ENCODE measurements around the gene SOX13.

The SOX13 gene

DNA sequence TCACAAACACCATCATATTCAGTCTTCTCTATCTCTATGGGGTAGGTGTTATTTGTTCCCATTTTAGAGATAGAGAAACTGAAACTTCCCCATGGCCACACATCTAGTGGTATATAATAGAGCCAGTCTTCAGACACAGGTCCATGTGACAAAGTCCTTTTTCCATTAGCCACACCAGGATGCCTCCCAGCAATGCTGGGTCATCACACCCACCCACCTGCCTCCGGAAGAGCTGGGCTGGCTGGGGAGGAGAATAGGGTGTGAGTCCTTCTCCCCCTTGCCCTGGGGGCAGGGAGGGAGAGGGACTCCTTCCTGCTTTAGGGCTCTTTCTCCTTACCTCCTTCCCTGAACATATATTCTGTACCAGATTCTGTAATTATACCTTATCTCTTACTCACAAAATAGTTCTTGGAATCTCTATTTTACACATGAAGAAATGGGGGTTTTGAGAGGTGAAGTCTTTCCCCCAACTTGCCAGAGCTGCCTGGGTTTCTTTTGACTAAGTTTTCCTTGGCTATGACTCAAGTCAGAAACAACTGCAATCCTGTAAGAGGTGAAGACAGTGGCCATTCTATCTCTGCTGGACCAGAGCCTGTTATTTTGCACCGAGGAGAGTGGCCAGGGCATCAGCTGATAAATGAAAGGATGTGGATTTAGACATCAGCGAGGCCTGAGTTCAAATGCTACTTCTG, 30.0 kb downstream of the SOX13 start:
- no peaks in the 10 kb centered on the region for H3K36me3 Mint-ChIP-seq (ENCODE audit: low read depth)
- peaks cover 21% of the 10 kb centered on the region for H3K4me1 Mint-ChIP-seq (ENCODE audit: low read depth)
- no peak overlapping the region for H3K4me3 Mint-ChIP-seq
- peaks cover 11% of the 10 kb centered on the region for H3K27me3 Mint-ChIP-seq (ENCODE audit: low read depth)
- H3K9me3 Mint-ChIP-seq = no peaks in the 10 kb centered on the region
- H3K27ac Mint-ChIP-seq = peak overlapping the region; percentile 53

DNA sequence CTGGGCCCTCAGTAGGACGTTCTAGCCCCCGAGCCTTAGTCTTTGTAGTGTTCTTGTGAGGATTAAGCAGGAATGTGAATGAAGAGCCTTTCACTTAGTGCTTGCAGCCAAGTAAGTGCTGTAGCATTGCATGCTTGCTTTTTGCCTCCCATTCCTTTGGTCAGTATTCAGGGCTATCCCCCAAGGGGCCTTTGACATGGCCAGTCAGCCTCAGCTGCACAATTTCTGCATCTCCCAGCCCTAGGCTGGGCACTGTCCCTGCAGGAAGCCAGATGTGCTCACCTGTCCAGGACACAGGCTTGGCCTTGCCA, 30.5 kb downstream of the SOX13 start:
- no peaks in the 10 kb centered on the region for H3K9me3 Mint-ChIP-seq

DNA sequence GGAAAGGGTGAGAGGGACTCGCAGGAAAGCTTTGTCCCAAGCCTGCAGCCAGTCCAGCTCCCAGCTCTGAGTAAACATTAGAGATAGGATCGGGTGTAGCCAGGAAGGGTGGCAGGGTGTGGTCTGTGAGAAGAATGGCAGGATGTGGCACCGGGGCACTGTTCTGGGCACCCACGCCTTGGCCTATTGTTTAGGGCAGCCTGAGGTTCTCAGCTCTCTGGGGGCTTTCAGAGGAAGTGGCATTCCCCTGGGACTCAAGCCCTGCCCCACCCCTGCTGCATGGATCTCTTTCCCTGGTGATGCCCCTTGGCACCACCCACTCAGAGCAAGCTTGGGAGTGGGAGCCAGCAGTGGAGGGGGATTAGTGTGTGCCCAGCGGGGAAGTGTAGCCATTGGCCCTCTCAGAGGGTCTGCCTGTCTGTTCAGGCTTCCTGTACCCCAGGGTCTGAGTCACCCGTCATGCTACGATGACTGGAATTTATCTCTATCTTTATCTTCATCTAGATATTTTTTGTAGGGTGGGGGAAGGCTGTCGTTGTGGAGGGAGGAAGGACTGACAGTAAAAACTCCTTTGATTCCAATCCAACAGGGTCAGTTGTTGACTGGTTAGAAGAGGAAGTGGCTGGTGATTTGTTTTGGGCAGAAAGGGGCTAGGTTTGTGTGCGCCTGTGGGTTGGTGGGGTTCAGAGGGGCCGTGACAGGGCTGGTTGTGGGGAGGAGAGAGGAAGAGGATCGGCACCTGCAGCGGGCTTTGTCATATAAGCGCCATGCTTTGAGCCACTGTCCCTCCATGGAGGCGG, 31.6 kb downstream of the SOX13 start:
- H3K36me3 Mint-ChIP-seq (ENCODE audit: low read depth) = no peaks in the 10 kb centered on the region
- peaks cover 11% of the 10 kb centered on the region for H3K27me3 Mint-ChIP-seq (ENCODE audit: low read depth)
- peaks cover 21% of the 10 kb centered on the region for H3K4me1 Mint-ChIP-seq (ENCODE audit: low read depth)
- H3K27ac Mint-ChIP-seq = peak overlapping the region; percentile 59
- H3K9me3 Mint-ChIP-seq = no peaks in the 10 kb centered on the region
- peak overlapping the region; percentile 1 for H3K4me3 Mint-ChIP-seq

More for the DNA sequence above, 30.5 kb downstream of the SOX13 start:
- no peaks in the 10 kb centered on the region for H3K36me3 Mint-ChIP-seq (ENCODE audit: low read depth)
- no peak overlapping the region for H3K27ac Mint-ChIP-seq
- H3K27me3 Mint-ChIP-seq (ENCODE audit: low read depth) = peaks cover 11% of the 10 kb centered on the region
- no peak overlapping the region for H3K4me3 Mint-ChIP-seq
- peaks cover 21% of the 10 kb centered on the region for H3K4me1 Mint-ChIP-seq (ENCODE audit: low read depth)

DNA sequence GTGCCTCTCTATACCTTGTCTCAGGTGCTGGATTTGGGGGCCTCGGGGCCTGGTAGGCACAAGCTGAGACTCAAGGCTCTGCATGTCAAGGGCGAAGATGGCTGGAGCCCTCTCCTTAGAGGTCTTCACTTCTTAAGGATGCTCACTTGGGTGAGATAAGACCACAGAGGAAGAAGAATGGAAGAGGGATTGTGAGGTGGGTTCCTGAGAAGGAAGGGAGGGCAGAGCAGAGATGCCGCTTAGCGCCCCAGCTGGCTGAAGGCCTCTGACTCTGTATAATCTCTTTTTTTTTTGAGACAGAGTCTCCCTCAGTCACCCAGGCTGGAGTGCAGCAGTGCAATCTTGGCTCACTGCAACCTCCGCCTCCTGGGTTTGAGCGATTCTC, 32.2 kb downstream of the SOX13 start:
- H3K27ac Mint-ChIP-seq = peak overlapping the region; percentile 59
- H3K27me3 Mint-ChIP-seq (ENCODE audit: low read depth) = peaks cover 11% of the 10 kb centered on the region
- H3K4me3 Mint-ChIP-seq = no peak overlapping the region
- H3K4me1 Mint-ChIP-seq (ENCODE audit: low read depth) = peaks cover 21% of the 10 kb centered on the region
- no peaks in the 10 kb centered on the region for H3K36me3 Mint-ChIP-seq (ENCODE audit: low read depth)
- no peaks in the 10 kb centered on the region for H3K9me3 Mint-ChIP-seq

GRCh38 chr1:204106825-204107224, 33.9 kb downstream of the SOX13 start:
- Mint-ChIP-seq H3K4me3 (no peak overlapping the region), H3K4me1 (ENCODE audit: low read depth) (peaks cover 21% of the 10 kb centered on the region), H3K27me3 (ENCODE audit: low read depth) (peaks cover 11% of the 10 kb centered on the region), H3K36me3 (ENCODE audit: low read depth) (no peaks in the 10 kb centered on the region), H3K9me3 (no peaks in the 10 kb centered on the region), H3K27ac (no peak overlapping the region)

GRCh38 chr1:204107892-204108291, 35.0 kb downstream of the SOX13 start:
- H3K27ac Mint-ChIP-seq = no peak overlapping the region
- H3K4me3 Mint-ChIP-seq = no peak overlapping the region
- H3K9me3 Mint-ChIP-seq = no peaks in the 10 kb centered on the region
- peaks cover 11% of the 10 kb centered on the region for H3K27me3 Mint-ChIP-seq (ENCODE audit: low read depth)
- peaks cover 11% of the 10 kb centered on the region for H3K4me1 Mint-ChIP-seq (ENCODE audit: low read depth)
- H3K36me3 Mint-ChIP-seq (ENCODE audit: low read depth) = no peaks in the 10 kb centered on the region

GRCh38 chr1:204108312-204109141, 35.6 kb downstream of the SOX13 start:
- peaks cover 11% of the 10 kb centered on the region for H3K27me3 Mint-ChIP-seq (ENCODE audit: low read depth)
- H3K36me3 Mint-ChIP-seq (ENCODE audit: low read depth) = no peaks in the 10 kb centered on the region
- H3K9me3 Mint-ChIP-seq = no peaks in the 10 kb centered on the region
- H3K4me3 Mint-ChIP-seq = no peak overlapping the region
- H3K4me1 Mint-ChIP-seq (ENCODE audit: low read depth) = peaks cover 6% of the 10 kb centered on the region
- no peak overlapping the region for H3K27ac Mint-ChIP-seq

DNA sequence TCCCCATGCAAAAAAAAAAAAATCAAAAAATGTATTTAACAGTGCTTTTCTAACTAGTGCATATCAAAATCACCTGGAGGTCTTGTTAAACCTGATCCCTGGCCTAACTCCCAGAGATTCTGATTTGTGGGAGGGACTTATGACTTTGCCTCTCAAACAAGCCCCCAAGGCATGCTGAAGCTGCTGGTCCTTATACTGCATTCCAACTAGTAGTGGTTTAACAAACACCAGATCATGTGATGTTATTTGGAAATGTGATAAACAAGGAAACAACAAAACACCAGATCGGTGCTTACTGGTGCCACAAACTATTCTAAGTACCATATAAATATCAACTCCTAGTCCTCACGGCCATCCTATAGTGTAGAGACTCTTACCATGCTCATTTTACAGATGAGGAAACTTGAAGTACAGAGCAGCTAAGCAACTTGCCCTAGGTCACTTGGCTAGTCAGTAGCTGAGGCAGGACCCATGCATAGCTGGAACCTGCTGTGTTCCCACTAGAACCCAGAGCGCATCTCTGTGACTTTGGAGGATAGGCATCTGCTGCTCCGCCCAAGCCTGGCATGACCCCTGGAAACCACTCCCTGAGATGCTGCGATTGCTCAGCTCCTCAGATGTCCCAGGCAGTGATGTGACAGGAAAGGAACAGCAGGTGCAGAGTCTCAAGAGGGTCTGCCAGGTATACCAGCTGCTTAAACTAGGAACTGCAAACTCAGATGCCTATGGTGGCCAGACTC, 38.1 kb downstream of the SOX13 start:
- Mint-ChIP-seq H3K36me3 (ENCODE audit: low read depth) (no peaks in the 10 kb centered on the region), H3K9me3 (no peaks in the 10 kb centered on the region), H3K27me3 (ENCODE audit: low read depth) (peaks cover 8% of the 10 kb centered on the region), H3K4me1 (ENCODE audit: low read depth) (no peaks in the 10 kb centered on the region), H3K27ac (no peak overlapping the region), H3K4me3 (no peak overlapping the region)

- Mint-ChIP-seq H3K27ac (no peak overlapping the region), H3K4me1 (ENCODE audit: low read depth) (no peaks in the 10 kb centered on the region), H3K4me3 (no peak overlapping the region), H3K27me3 (ENCODE audit: low read depth) (no peaks in the 10 kb centered on the region), H3K36me3 (ENCODE audit: low read depth) (no peaks in the 10 kb centered on the region), H3K9me3 (no peaks in the 10 kb centered on the region)
Measured at GRCh38 chr1:204112876-204113730, 40.2 kb downstream of the SOX13 start.

DNA sequence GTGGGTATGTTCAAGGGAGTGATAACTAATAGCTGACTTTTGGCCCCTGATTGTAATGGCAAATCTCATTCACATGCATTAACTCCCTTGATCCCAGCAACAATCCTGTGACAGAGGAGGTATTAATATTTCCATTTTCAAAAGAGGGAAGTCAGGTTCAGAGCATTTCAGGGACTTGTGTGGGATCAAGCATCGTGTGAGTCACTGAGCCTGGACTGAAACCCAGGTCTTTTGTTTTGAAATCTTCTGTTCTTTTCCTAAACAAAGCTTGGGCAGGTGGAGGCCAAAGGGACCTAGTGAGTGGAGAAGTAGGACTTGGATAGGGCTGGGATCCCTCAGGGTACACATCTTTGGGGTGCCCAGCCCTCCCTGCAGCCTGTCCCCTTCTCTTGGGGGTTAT, 41.0 kb downstream of the SOX13 start:
- Mint-ChIP-seq H3K4me3 (no peak overlapping the region), H3K9me3 (no peaks in the 10 kb centered on the region), H3K36me3 (ENCODE audit: low read depth) (no peaks in the 10 kb centered on the region), H3K27ac (no peak overlapping the region), H3K27me3 (ENCODE audit: low read depth) (no peaks in the 10 kb centered on the region), H3K4me1 (ENCODE audit: low read depth) (no peaks in the 10 kb centered on the region)

DNA sequence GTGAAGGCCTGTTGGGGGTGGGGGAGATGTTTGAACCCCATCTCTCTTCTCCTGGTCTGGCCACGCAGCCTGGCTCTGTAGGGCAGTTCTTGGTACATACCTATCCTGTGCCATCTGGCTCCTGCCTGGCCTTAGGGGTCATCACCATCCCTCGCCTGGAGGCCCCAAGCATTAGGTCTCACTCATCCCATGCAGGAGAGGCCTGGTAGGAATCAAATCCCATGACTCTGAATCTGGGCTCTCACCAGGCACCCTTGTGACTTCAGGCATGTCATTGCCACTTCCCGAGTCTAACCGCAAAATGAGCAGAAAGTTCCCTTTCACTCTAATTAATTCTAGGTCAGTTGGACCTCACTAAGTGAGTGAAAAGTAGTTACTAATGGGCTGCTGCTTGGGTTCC, 41.7 kb downstream of the SOX13 start:
- Mint-ChIP-seq H3K27ac (no peak overlapping the region), H3K4me1 (ENCODE audit: low read depth) (no peaks in the 10 kb centered on the region), H3K36me3 (ENCODE audit: low read depth) (no peaks in the 10 kb centered on the region), H3K4me3 (no peak overlapping the region), H3K9me3 (no peaks in the 10 kb centered on the region), H3K27me3 (ENCODE audit: low read depth) (no peaks in the 10 kb centered on the region)

- Mint-ChIP-seq H3K4me3 (no peak overlapping the region), H3K27me3 (ENCODE audit: low read depth) (no peaks in the 10 kb centered on the region), H3K4me1 (ENCODE audit: low read depth) (no peaks in the 10 kb centered on the region), H3K36me3 (ENCODE audit: low read depth) (no peaks in the 10 kb centered on the region), H3K9me3 (no peaks in the 10 kb centered on the region), H3K27ac (no peak overlapping the region)
Measured at GRCh38 chr1:204115116-204115515, 42.2 kb downstream of the SOX13 start.

DNA sequence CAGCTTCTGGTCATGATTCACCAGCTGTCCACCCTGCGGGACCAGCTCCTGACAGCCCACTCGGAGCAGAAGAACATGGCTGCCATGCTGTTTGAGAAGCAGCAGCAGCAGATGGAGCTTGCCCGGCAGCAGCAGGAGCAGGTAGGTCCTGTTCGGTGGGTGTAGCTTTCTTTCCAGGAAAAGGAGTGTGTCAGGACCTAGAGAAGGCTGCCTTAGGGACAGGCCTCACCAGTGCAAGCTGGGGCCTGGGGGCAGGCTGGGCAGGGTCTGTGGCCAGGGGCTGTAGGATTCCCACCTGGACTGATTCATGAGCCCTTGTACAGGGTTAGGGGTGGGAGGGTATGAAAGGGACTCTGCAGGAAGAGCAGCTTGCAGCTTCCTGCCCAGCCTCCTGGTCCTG, 43.6 kb downstream of the SOX13 start:
- Mint-ChIP-seq H3K4me1 (ENCODE audit: low read depth) (no peaks in the 10 kb centered on the region), H3K9me3 (no peaks in the 10 kb centered on the region), H3K27ac (no peak overlapping the region)

More for the DNA sequence above, 43.6 kb downstream of the SOX13 start:
- H3K27me3 Mint-ChIP-seq (ENCODE audit: low read depth) = no peaks in the 10 kb centered on the region
- no peaks in the 10 kb centered on the region for H3K36me3 Mint-ChIP-seq (ENCODE audit: low read depth)
- no peak overlapping the region for H3K4me3 Mint-ChIP-seq
